Measurements from ENCODE around the gene CHST3.
"Not testable (repeated sequence)": the region's sequence is repeated elsewhere in the genome, so short reads cannot be mapped to it uniquely, and the experiment has no call there.

Gene CHST3

GRCh38 chr10:71964098-71964742 lies at the start of gene CHST3:
TSS of gene CHST3 (plus strand) at chr10:71964395. CDS start at chr10:72005843, 41,448 bp downstream.
- DNase-seq = no peak

- DNase-seq = no peak
Measured at GRCh38 chr10:71916827-71917226, 47.4 kb upstream of the CHST3 start.

- DNase-seq = no peak
Measured at GRCh38 chr10:71918992-71919391, 45.2 kb upstream of the CHST3 start.

DNA sequence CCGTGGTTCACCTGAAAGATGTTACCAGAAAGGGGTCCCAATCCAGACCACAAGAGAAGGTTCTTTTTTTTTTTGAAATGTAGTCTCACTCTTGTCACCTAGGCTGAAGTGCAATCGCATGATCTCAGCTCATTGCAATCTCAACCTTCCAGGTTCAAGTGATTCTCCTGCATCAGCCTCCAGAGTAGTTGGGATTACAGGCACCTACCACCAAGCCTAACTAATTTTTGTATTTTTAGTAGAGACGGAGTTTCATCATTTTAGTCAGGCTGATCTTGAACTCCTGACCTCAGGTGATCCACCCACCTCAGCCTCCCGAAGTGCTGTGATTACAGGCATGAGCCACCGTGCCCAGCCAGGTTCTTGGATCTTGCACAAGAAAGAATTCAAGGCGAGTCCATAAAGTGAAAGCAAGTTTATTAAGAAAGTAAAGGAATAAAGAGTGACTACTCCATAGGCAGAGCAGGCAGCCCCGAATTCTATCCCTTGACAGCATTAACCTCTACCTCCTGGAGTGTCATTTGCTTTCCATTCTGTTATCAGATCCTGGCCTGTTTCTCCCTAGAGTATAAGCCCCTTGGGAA lies 44.1 kb upstream of the CHST3 start:
- DNase-seq = not testable (repeated sequence)

DNA sequence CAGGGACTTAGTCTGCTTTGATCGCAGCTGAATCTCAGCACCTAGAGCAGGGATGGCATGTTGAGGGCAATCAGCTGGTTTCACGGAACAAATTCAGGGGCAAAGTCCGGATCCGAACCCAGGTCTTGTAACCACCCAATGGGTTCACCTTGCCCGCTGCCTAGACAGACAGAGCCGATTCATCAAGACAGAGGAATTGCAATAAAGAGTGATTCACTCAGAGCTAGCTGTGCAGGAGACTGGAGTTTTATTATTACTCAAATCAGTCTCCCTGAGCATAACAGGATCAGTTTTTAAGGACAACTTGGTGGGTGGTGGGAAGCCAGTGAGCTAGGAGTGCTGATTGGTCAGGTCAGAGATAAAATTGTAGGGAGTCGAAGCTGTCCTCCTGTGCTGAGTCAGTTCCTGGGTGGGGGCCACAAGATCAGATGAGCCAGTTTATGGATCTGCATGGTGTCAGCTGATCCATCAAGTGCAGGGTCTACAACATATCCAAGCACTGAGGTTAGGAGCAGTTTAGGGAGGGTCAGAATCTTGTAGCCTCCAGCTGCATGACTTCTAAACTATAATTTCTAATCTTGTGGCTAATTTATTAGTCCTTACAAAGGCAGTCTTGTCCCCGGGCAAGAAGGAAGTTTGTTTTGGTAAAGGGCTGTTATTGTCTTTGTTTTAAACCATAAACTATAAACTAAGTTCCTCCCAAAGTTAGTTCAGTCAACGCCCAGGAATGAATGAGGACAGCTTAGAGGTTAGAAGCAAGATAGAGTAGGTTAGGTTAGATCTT lies 43.5 kb upstream of the CHST3 start:
- no peak for DNase-seq

DNA sequence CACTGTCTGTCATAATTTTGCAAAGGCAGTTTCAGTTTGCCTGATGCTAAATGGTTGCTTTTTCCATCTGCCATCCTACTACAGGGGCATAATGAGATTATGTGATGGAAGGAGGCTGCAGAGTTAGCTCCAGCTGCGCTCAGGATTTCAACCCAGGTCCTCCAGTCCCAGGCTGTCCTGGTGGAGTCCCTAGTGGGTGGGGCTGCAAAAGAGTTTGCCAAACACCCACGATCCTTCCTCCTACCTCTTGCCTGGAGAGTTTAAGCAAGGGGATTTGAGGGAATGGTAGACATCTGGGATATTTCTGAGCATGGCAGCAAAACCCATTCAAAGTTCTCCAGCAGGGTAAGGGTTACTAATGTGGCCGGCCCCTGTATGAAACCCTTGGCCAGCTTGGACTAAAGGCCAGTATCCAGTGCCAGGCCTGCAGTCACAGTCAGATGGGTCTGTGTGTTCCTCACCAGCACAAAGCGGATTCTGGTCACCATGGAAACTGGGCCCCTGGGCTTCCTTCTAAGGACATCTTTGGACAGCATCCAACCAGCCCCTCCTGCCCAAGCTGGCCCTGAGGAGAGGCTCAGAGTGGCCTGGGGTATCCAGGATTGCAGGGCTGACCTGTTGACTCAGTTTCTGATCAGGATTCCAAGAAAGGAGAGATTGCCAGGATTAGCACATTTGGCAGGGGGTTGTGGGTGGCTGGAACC lies 42.7 kb upstream of the CHST3 start:
- no peak for DNase-seq

DNA sequence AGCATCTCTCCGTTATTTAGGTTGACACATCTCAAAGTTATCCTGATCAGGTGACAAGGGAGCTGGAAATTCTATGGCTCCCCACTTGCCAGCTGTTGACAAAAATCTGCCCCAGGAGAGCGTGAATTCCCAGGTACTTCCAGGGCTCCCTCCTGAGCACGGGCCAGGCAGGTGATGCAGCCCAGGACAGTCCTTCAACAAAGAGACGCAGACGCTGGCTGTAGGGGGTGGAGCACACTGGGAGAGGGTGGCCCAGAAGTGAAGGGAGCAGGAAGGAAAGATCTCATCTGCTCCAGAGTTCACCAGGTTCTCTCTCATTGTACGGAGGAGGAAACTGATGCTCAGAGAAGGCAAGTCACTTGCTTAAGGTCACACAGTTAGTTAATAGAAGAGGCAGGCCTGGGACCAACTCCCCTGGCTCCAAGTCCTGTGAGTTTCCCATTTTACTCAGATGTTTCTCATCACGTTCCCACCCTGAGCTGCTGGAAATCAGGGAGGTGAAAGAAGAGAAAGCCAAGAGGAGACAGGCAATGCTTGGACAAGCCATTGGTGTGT lies 41.0 kb upstream of the CHST3 start:
- no peak for DNase-seq

DNA sequence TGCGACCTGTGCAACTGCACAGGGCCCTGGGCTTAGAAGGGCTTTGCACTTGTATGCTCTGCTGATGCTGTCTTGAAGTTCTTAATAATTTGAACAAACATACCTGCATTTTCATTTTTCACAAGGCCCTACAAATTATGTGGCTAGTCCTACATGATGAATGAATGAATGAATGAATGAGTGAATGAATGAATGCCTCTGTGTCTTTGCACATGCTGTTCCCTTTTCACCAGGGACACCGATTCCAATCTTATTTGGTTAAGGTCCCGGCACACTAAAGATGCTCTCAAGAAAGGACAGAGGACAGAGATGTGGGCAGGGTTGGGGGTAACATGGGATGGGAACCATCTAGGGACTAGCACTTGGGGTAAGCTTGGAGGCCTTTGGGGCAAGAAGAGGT lies 39.4 kb upstream of the CHST3 start:
- DNase-seq = no peak

DNA sequence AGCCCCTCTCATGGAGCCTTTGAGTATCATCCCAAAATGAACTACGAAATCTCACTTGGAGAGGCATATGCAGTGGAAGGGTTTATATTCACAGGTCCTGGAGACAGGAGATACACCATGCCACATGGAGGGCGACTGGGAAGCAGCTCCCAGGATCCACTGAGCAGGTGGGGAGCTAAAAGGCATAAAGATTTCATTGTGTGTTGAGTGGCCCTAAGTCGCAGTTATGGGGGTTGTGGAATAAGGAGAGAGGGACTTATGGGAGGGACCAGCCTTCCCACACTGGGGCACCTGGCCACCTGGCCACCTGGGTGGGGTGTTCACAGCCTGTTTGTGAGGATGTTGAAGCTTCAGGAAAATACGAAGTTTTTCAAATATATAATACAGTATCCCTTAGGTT lies 37.0 kb upstream of the CHST3 start:
- DNase-seq = no peak

DNA sequence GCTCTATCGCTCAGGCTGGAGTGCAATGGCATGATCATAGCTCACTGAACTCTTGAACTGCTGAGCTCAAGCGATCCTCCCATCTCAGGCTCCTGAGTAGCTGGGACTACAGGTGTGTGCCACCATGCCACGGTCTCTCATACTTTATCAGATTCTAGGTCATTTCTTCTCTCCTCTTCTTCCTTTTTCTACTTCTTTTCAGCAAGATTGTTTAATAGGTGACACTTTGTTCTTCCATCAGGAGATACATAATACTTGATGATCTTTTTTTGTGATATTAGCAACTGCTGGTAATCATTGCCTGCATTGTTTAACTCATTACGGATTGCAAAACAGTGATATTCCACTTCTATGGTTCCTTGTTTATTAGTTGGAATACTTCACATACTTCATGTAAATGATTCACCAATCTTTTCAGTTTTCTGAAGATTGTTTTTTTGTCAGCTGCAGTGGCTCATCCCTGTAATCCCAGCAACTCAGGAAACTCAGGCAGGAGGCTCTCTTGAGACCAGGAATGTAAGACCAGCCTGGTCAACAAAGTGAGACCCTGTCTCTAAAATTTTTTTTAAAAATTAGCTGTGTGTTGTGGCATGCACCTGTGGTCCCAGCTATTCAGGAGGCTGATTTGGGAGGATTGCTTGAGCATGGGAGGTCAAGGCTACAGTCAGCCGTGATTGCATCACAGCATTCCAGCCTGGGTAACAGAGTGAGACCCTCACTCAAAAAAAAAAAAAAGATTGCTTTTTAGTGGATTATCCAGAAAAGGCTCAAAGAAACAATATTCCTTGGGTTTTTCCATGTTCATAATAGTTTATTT lies 36.2 kb upstream of the CHST3 start:
- no peak for DNase-seq

DNA sequence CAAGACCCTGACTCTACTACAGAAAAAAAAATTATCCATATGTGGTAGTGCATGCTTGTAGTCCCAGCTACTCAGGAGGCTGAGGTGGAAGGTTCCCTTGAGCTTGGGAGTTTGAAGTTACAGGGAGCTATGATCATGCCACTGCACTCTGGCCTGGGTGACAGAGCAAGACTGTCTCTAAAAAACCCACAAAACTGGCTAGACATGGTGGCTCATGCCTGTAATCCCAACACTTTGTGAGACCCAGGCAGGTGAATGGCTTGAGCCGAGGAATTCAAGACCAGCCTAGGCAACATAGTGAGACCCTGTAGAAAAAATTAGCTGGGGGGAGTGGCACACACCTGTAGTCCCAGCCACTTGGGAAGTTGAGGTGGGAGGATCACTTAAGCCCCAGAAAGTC lies 32.9 kb upstream of the CHST3 start:
- no peak for DNase-seq

- DNase-seq = no peak
Measured at GRCh38 chr10:71933651-71934050, 30.5 kb upstream of the CHST3 start.

DNA sequence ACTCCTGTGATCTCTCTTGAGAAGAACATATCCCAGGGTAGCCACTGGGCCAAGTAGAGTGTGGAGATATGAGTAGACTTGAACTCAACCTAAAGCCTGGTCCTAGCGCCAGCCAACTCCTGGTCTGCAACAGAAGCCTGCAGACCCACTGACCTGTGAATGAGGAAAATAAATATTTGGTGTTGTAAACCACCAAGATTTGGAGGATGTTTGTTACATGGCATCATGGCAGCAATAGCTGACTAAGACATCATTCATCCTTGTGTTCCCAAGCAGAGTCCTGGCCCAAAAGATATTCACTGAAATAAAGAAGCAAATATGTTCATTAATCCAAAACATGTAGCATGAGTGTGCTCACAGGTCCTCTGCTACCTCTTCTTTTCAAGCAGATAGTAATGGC lies 26.0 kb upstream of the CHST3 start:
- DNase-seq = no peak

DNA sequence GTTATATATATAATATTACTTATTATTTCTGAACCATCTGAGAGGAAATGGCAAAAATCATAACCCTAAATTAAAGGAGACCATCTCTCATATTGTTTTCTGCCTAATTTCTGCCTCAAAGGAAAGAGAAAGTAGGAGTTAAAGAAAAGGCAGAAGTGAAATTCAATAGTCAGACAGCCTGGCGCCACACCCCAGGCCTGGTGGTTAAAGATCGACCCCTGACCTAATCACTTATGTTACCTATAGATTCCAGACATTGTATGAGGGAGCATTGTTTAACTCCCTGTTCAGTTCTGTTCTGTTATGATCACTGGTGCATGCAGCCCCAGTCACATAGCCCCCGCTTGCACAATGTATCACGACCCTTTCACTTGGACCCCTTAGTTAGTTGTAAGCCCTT lies 24.9 kb upstream of the CHST3 start:
- DNase-seq = no peak

GRCh38 chr10:71939861-71940474 lies 24.2 kb upstream of the CHST3 start:
- DNase-seq = no peak

DNA sequence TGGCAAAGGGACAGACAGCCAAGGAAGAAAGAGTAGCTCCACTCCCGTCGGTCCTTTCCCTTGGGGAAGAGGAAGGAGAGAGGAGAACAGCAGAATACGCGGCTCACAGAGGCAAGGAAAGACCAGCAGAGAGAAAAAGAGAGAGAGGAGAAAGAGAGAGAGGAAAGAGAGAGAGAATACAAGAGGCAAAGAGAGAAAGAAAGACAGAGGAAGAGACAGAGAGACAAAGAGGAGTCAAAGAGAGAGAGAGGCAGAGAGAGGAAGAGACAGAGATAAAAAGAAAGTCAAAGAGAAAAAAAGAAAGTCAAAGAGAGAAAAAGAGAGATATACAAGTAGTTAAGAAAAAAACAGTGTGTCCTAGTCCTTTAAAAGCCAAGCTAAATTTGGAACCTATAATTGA lies 23.4 kb upstream of the CHST3 start:
- DNase-seq = no peak

DNA sequence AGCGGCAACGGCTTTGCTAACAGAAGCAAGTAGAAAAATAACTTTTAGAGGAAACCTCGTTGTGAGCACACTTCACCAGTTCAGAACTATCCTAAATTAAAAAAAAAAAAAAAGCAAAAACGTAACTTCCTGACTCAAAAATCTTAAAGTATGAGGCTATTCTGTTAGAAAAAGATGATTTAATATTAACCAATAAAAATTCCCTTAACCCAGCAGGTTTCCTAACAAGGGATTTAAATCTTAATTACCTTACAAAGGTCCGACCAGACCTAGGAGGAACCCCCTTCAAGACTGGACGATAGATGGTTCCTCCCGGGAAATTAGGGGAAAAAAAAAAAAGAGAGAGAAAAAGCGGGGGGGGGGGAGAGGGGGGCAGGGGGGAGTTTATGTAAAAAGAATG lies 22.9 kb upstream of the CHST3 start:
- DNase-seq = no peak

DNA sequence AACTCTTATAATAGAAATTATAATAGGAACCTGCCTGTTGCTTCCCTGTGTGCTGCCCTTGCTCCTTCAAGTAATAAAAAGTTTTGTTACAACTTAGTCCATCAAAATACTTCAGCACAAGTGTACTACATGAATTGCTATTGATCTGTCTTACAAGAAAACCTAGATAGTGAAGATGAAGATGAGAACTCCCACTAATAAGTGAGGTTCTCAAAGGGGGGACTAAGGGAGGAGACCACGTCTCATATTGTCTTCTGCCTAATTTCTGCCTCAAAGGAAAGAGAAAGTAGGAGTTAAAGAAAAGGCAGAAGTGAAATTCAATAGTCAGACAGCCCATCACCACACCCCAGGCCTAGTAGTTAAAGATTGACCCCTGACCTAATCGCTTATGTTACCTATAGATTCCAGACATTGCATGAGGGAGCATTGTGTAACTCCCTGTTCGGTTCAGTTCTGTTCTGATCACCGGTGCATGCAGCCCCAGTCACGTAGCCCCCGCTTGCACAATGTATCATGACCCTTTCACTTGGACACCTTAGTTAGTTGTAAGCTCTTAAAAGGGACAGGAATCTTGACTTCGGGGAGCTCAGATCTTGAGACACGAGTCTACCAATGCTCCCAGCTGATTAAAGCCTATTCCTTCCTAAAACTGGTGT lies 18.2 kb upstream of the CHST3 start:
- no peak for DNase-seq

DNA sequence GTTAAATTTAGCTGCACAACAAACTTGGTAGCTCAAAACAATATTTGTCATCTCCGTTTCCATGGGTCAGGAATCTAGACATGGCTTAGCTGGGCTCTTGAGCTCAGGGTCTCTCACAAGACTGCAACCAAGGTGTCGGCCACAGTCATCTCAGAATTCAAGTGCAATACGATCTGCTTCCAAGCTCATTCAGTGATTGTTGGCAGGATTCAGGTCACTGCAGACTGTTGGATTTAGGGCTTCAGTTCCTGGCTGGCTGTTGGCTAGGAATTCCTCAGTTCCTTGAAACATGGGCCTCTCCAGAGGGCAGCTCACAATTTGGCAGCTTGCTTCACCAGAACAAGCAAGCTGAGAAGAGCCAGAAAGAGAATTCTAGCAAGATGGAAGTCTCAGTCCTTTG lies 17.5 kb upstream of the CHST3 start:
- DNase-seq = no peak

GRCh38 chr10:71948496-71949067 lies 15.6 kb upstream of the CHST3 start:
- no peak for DNase-seq

DNA sequence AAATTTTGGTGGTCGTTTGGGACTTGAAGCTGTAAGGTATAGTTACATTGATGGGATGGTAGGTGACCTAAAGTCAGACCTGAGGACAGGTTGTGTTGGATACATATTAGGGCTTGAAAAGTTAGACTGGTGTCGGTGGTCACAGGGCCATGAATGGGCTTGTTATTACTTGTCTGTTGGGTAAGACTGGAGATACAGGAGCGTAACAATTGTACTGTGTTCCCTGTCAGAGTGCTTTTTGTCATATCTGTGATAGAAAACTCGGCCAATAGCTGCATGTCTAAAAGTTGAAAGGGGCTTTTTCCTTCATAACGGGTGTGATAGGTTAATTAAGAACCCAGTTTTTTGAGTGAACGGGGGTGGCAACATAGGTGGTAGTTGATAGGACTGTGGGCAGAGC lies 13.5 kb upstream of the CHST3 start:
- no peak for DNase-seq

Data from NCI-H1694 (cell line).